Measurements from ENCODE around the gene INHBE. TPM values are rescaled to one million over a fixed set of nuclear protein-coding genes. Genes with fewer than 3 reads are reported as not detected.
A peak's percentile ranks its signal among the peaks of the same experiment; 100 is the strongest.

The INHBE gene
- total RNA-seq, 1 experiment from 2014 or later = 13.9 TPM

DNA sequence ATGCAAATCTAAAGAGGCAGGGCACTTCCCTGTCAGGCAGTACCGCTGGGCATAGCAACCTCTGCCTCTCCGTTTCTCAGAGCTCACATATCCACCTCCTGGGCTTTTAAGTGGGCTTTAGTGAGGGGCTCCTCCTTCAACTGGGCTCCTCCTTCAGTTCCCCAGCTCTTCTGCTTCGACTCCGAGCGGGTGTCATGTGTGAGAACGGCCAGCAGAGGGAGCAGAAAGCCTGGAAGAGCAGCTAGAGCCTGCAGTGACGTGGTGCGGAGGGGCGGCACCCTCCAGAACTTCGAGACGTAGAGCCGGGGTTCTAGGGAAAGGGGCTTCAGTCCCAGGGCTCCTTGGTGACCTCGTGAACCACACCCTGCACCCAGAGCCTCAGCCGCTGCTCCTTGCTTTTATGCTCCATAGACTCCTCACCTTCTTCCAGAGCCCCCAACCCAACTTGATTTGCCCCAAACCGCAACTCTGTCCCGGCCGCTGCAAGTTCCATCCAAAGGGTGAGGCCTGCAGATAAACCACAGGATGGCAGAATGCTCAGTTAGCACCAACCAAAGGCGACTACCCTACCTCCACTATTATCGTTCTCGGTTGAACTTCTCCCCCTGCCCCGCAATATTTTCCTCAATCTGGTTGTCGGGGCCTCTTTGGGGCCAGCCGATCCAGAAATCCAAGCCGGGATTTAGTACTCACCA, 4.1 kb downstream of the INHBE start:
- peaks cover 3% of the 10 kb centered on the region for H3K27me3 Mint-ChIP-seq (ENCODE audit: insufficient read depth, unreplicated experiment)
- intact Hi-C loops (cut with micrococcal nuclease; ENCODE audit: unreplicated experiment) = loop anchor here (5.0 kb wide), 1 partner anchor 278 kb away; the partner anchor contains the start of gene AGAP2
- BruUV-seq (replicated peaks) = no TSS peak
- peak overlapping the region; percentile 79 for H3K27ac Mint-ChIP-seq (ENCODE audit: unreplicated experiment)
- H3K4me3 Mint-ChIP-seq (ENCODE audit: unreplicated experiment) = peak overlapping the region; percentile 81
- Histone ChIP-seq H3K4me3 (ENCODE audit: low read depth, low read length) (peak overlapping the region; percentile 48), H3K27me3 (replicated peaks; ENCODE audit: control insufficient read depth, insufficient read depth, low read length) (no peaks in the 10 kb centered on the region), H3K36me3 (ENCODE audit: control insufficient read depth, insufficient read depth, low read length) (no peaks in the 10 kb centered on the region), H3K4me1 (peaks cover 26% of the 10 kb centered on the region), H3K9me3 (no peaks in the 10 kb centered on the region)
- ChIA-PET CTCF (interaction anchor here (0.7 to 1.9 kb wide), 13 partner anchors 11 to 278 kb away, joined by 3 to 14 read pairs (median 3); partner anchors contain the start of genes ARHGAP9 and DDIT3), POLR2A (interaction anchor here (0.5 to 1.2 kb wide), 3 partner anchors 140 to 733 kb away, joined by 3 to 4 read pairs (median 4); partner anchors contain the start of gene SHMT2)
- DNase-seq = peak; percentile 94
- peaks cover 31% of the 10 kb centered on the region for H3K4me1 Mint-ChIP-seq (ENCODE audit: low read depth, unreplicated experiment)
- H3K9me3 Mint-ChIP-seq (ENCODE audit: unreplicated experiment) = no peaks in the 10 kb centered on the region
- TF ChIP-seq, protein P1, sequence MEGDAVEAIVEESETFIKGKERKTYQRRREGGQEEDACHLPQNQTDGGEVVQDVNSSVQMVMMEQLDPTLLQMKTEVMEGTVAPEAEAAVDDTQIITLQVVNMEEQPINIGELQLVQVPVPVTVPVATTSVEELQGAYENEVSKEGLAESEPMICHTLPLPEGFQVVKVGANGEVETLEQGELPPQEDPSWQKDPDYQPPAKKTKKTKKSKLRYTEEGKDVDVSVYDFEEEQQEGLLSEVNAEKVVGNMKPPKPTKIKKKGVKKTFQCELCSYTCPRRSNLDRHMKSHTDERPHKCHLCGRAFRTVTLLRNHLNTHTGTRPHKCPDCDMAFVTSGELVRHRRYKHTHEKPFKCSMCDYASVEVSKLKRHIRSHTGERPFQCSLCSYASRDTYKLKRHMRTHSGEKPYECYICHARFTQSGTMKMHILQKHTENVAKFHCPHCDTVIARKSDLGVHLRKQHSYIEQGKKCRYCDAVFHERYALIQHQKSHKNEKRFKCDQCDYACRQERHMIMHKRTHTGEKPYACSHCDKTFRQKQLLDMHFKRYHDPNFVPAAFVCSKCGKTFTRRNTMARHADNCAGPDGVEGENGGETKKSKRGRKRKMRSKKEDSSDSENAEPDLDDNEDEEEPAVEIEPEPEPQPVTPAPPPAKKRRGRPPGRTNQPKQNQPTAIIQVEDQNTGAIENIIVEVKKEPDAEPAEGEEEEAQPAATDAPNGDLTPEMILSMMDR (IDR thresholded peaks at IDR 0.05; ENCODE audit: insufficient read depth in 1 of 2, low read depth in 1 of 2, low read length in 1 of 2, severe bottlenecking in 1 of 2, unreplicated experiment in 1 of 2) = peak; percentile 73 to 91
- peaks cover 7% of the 10 kb centered on the region for H3K36me3 Mint-ChIP-seq (ENCODE audit: insufficient read depth, unreplicated experiment)

GRCh38 chr12:57459750-57460467, 4.8 kb downstream of the INHBE start, which contains the start of gene GLI1:
TSS of gene GLI1 (plus strand) at chr12:57459785. CDS start at chr12:57463692, 3,907 bp downstream.
- Mint-ChIP-seq H3K4me1 (ENCODE audit: low read depth, unreplicated experiment) (peaks cover 31% of the 10 kb centered on the region), H3K4me3 (ENCODE audit: unreplicated experiment) (peak within 1 kb of the TSS; percentile 81), H3K27ac (ENCODE audit: unreplicated experiment) (peak within 1 kb of the TSS; percentile 79), H3K36me3 (ENCODE audit: insufficient read depth, unreplicated experiment) (peaks cover 7% of the 10 kb centered on the region), H3K9me3 (ENCODE audit: unreplicated experiment) (no peaks in the 10 kb centered on the region), H3K27me3 (ENCODE audit: insufficient read depth, unreplicated experiment) (peaks cover 8% of the 10 kb centered on the region)
- Histone ChIP-seq H3K4me3 (ENCODE audit: low read depth, low read length) (peak within 1 kb of the TSS; percentile 48), H3K27me3 (replicated peaks; ENCODE audit: control insufficient read depth, insufficient read depth, low read length) (no peaks in the 10 kb centered on the region), H3K4me1 (peaks cover 19% of the 10 kb centered on the region), H3K9me3 (no peaks in the 10 kb centered on the region), H3K36me3 (ENCODE audit: control insufficient read depth, insufficient read depth, low read length) (no peaks in the 10 kb centered on the region)
- ChIA-PET POLR2A (no interaction called here), CTCF (interaction anchor here (1.2 to 1.9 kb wide), 5 partner anchors 64 to 276 kb away, joined by 3 to 14 read pairs (median 3); no protein-coding TSS in a partner anchor)
- TF ChIP-seq, protein P1 (IDR thresholded peaks at IDR 0.05; ENCODE audit: insufficient read depth in 1 of 2, low read depth in 1 of 2, low read length in 1 of 2, severe bottlenecking in 1 of 2, unreplicated experiment in 1 of 2) = no peak
- no TSS peak for BruUV-seq (replicated peaks)
- no peak for DNase-seq
- intact Hi-C loops (cut with micrococcal nuclease; ENCODE audit: unreplicated experiment) = loop anchor here (5.0 kb wide), 1 partner anchor 277 kb away; the partner anchor contains the start of gene AGAP2

DNA sequence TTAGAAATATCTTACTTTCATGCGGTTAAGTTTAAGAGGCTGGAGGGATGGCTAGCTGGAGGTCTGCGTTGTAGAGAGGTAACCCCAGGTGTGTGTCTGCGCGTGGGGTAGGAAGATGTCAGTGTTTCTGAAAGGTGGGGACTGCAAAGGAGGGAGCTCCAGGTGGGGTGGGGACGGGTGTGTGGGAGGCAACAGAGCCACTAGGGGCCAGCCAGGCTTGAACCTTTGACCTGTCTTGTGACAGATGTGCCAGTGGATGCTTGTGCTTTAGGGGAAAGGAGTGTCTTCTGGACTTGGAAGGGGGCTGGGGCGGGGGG, 5.3 kb downstream of the INHBE start:
- Mint-ChIP-seq H3K9me3 (ENCODE audit: unreplicated experiment) (no peaks in the 10 kb centered on the region), H3K27me3 (ENCODE audit: insufficient read depth, unreplicated experiment) (peaks cover 9% of the 10 kb centered on the region), H3K36me3 (ENCODE audit: insufficient read depth, unreplicated experiment) (peaks cover 7% of the 10 kb centered on the region), H3K4me3 (ENCODE audit: unreplicated experiment) (peak overlapping the region; percentile 81), H3K4me1 (ENCODE audit: low read depth, unreplicated experiment) (peaks cover 29% of the 10 kb centered on the region), H3K27ac (ENCODE audit: unreplicated experiment) (no peak overlapping the region)
- CTCF ChIA-PET = no interaction called here
- no peaks in the 10 kb centered on the region for H3K9me3 ChIP-seq
- peak overlapping the region; percentile 8; the same call in 1 of the 2 replicates for H3K4me3 ChIP-seq (ENCODE audit: low read depth, low read length)
- H3K36me3 ChIP-seq (ENCODE audit: control insufficient read depth, insufficient read depth, low read length) = no peaks in the 10 kb centered on the region
- POLR2A ChIA-PET = interaction anchor here (0.5 kb wide), 1 partner anchor 38 kb away, joined by 5 read pairs; no protein-coding TSS in a partner anchor
- DNase-seq = no peak
- no TSS peak for BruUV-seq (replicated peaks)
- H3K27me3 ChIP-seq (replicated peaks; ENCODE audit: control insufficient read depth, insufficient read depth, low read length) = no peaks in the 10 kb centered on the region
- intact Hi-C loops (cut with micrococcal nuclease; ENCODE audit: unreplicated experiment) = no loop called here
- TF ChIP-seq, protein P1 (IDR thresholded peaks at IDR 0.05; ENCODE audit: insufficient read depth in 1 of 2, low read depth in 1 of 2, low read length in 1 of 2, severe bottlenecking in 1 of 2, unreplicated experiment in 1 of 2) = no peak
- H3K4me1 ChIP-seq = peaks cover 14% of the 10 kb centered on the region

Measured in Caco-2 (cell line).